Muscle layer of colon (tissue), 2 donors: ENCODE results near the gene RPS27L.

Experiments used
- H3K27ac ChIP-seq: one replicate; pipeline ENCODE4 v1.7.0; 2013; ENCODE audit warnings: low read depth, mild to moderate bottlenecking, low read length, moderate library complexity
- H3K27me3 ChIP-seq, 2 donors: one replicate each; pipeline ENCODE4 v1.7.0; 2013; ENCODE audit warnings: low read length in 2 of 2, mild to moderate bottlenecking in 2 of 2; ENCODE audit not compliant: insufficient read depth in 2 of 2, control insufficient read depth in 1 of 2
- H3K36me3 ChIP-seq: one replicate; pipeline ENCODE4 v1.7.0; 2013; ENCODE audit warnings: mild to moderate bottlenecking, low read length; ENCODE audit not compliant: insufficient read depth
- H3K4me1 ChIP-seq: one replicate; pipeline ENCODE4 v1.7.0; 2013; ENCODE audit warnings: mild to moderate bottlenecking, low read length; ENCODE audit not compliant: insufficient read depth
- H3K4me3 ChIP-seq, 2 donors: one replicate each; pipeline ENCODE4 v1.7.0; 2013; ENCODE audit warnings: low read length in 2 of 2, low read depth in 1 of 2, mild to moderate bottlenecking in 1 of 2, moderate library complexity in 1 of 2
- H3K9ac ChIP-seq: one replicate; pipeline ENCODE4 v1.7.0; 2013; ENCODE audit warnings: low read length
- H3K9me3 ChIP-seq: one replicate; pipeline ENCODE4 v1.7.0; 2013; ENCODE audit warnings: mild to moderate bottlenecking, low read length
- donor health status: abdominal sarcoma.
- donor health status: Adenocarcinoma of cecum.

The RPS27L gene

GRCh38 chr15:63157891-63158431 is 684 bp upstream of the RPS27L start:
- peaks cover 4% of the 10 kb centered on the region for H3K4me1 ChIP-seq
- peak overlapping the region; percentile 95 for H3K27ac ChIP-seq
- peak overlapping the region; percentile 88 for H3K9ac ChIP-seq
- H3K4me3 ChIP-seq, result peak overlapping the region; percentile 94 to 98
- H3K9me3 ChIP-seq, result no peaks in the 10 kb centered on the region
- H3K27me3 ChIP-seq, result no peaks in the 10 kb centered on the region
- peaks cover 9% of the 10 kb centered on the region for H3K36me3 ChIP-seq

GRCh38 chr15:63156755-63157117 is 541 bp downstream of the RPS27L start:
- peak overlapping the region; percentile 95 for H3K27ac ChIP-seq
- no peaks in the 10 kb centered on the region for H3K9me3 ChIP-seq
- H3K4me3 ChIP-seq, result peak overlapping the region; percentile 94 to 98
- H3K27me3 ChIP-seq, result no peaks in the 10 kb centered on the region
- peaks cover 17% of the 10 kb centered on the region for H3K36me3 ChIP-seq
- H3K4me1 ChIP-seq, result peaks cover 4% of the 10 kb centered on the region
- peak overlapping the region; percentile 88 for H3K9ac ChIP-seq

DNA sequence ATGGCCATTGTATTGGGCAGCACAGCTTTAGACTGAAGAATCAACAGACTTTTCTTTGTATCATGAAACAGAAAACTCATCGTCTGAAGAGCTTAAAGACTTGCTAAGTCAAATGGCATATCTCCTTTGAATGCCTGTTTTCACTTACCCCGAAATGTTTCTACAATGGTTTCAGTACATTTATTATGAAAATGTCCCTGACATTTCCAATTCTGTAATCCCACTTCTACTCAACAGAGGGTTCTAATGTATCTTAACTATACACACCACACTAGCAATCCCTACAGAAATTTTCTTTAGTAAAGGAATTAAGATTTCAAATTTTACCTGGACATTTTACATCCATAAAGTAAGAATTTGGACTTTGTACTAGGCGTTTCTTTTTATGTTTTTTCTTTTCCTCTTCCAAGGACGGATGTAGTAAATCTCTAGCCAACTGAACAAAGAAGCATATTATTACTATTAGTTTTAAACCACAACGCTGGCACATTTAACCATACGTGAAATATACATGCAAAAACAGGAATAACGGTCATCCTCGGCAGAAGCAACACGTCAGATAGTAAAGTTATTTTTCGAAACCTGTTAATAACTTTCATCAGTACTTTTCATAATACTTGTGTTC is 1.1 kb downstream of the RPS27L start:
- peak overlapping the region; percentile 95 for H3K27ac ChIP-seq
- H3K4me3 ChIP-seq, result peak overlapping the region; percentile 94 to 98
- H3K4me1 ChIP-seq, result peaks cover 4% of the 10 kb centered on the region
- H3K9ac ChIP-seq, result peak overlapping the region; percentile 88
- no peaks in the 10 kb centered on the region for H3K27me3 ChIP-seq
- peaks cover 20% of the 10 kb centered on the region for H3K36me3 ChIP-seq
- H3K9me3 ChIP-seq, result no peaks in the 10 kb centered on the region

DNA sequence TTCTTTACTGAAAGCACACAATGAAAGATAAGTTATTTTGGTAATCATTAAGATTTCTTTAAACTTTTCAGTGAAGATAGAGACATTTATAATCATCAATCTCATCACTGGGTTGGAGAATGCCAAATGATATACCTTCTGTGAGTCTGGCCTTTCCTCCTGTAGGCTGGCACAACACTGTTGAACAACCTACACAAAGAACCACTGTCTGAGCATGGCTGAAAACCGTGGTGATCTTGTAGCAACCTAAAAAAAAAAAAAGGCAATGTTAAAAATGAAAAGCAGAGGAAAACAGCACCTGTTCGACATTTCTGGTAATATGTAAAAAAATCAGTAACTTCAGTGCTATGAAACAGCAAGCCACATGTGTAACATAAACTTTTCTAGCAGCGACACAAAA is 1.8 kb downstream of the RPS27L start:
- H3K36me3 ChIP-seq, result peaks cover 20% of the 10 kb centered on the region
- H3K27ac ChIP-seq, result no peak overlapping the region
- no peaks in the 10 kb centered on the region for H3K9me3 ChIP-seq
- no peaks in the 10 kb centered on the region for H3K27me3 ChIP-seq
- no peak overlapping the region for H3K9ac ChIP-seq
- H3K4me3 ChIP-seq, result no peak overlapping the region
- H3K4me1 ChIP-seq, result peaks cover 4% of the 10 kb centered on the region

DNA sequence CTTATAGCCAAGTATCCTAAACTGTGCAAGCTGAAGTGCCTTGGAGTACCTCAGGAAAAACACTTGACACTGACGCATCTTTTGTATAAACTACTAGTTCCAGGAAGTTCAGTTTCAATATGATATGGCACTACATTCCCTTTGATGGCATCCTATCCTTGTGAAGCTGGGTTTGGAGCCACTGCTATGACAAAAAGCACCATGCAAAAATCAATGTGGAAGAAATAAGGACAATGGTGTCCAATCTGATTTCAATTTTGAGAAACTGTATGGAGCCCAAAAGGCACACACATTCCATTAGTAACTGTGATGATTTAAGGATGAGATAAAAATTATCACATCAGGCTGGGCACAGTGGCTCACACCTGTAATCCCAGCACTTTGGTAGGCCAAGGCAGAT is 5.6 kb downstream of the RPS27L start:
- H3K4me1 ChIP-seq, result peaks cover 4% of the 10 kb centered on the region
- H3K9me3 ChIP-seq, result no peaks in the 10 kb centered on the region
- no peaks in the 10 kb centered on the region for H3K27me3 ChIP-seq
- H3K4me3 ChIP-seq, result no peak overlapping the region
- H3K36me3 ChIP-seq, result peaks cover 20% of the 10 kb centered on the region
- H3K9ac ChIP-seq, result no peak overlapping the region
- H3K27ac ChIP-seq, result no peak overlapping the region

- Histone ChIP-seq H3K9ac (no peak overlapping the region), H3K36me3 (peaks cover 9% of the 10 kb centered on the region), H3K4me3 (no peak overlapping the region), H3K4me1 (no peaks in the 10 kb centered on the region), H3K27me3 (no peaks in the 10 kb centered on the region), H3K27ac (no peak overlapping the region), H3K9me3 (no peaks in the 10 kb centered on the region)
Measured at GRCh38 chr15:63146684-63147083, 10.6 kb downstream of the RPS27L start.

DNA sequence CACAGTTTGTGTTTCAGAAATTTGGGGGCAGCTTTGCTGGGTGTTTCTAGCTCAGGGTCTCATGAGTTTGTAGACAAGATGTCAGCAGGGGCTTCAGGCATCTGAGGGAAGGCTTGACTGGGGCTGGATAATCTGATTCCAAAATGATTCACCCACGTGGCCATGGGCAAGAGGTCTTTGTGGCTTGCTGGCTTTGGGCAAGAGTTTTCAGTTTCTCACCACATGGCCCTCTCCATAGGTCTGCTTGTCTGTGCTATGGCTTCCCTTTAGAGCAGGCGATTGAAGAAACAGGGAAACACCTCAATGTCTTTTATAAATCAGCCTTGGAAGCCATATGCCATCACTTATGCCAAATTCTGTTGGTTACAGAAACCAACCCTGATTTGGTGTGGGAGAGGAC is 11.9 kb downstream of the RPS27L start:
- H3K9ac ChIP-seq, result no peak overlapping the region
- H3K4me1 ChIP-seq, result no peaks in the 10 kb centered on the region
- no peaks in the 10 kb centered on the region for H3K27me3 ChIP-seq
- H3K9me3 ChIP-seq, result no peaks in the 10 kb centered on the region
- peaks cover 6% of the 10 kb centered on the region for H3K36me3 ChIP-seq
- no peak overlapping the region for H3K27ac ChIP-seq
- H3K4me3 ChIP-seq, result no peak overlapping the region

GRCh38 chr15:63140936-63141335 is 16.3 kb downstream of the RPS27L start:
- Histone ChIP-seq H3K36me3 (peaks cover 6% of the 10 kb centered on the region), H3K27ac (no peak overlapping the region), H3K9ac (no peak overlapping the region), H3K27me3 (no peaks in the 10 kb centered on the region), H3K4me1 (no peaks in the 10 kb centered on the region), H3K4me3 (no peak overlapping the region), H3K9me3 (no peaks in the 10 kb centered on the region)

DNA sequence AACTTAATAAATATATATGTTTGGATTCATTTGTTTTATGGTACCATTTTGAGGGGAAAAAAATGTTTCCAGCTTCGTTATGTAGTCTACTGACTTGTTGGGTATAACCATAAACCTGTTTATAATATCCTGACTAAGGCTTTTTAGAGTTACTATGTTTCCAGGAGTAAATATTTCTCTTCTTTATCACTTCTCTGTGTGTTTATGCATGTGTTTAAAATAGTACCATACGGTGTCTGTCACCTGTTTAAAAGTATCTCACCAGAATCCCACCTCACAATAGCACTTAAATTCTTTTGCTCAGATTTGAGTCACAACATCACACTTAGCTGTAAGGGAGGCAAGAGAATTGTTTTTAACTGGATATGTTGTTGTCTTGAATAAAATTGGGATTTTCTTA is 20.5 kb downstream of the RPS27L start:
- H3K27ac ChIP-seq, result no peak overlapping the region
- H3K9ac ChIP-seq, result no peak overlapping the region
- H3K4me3 ChIP-seq, result no peak overlapping the region
- H3K4me1 ChIP-seq, result no peaks in the 10 kb centered on the region
- no peaks in the 10 kb centered on the region for H3K9me3 ChIP-seq
- H3K27me3 ChIP-seq, result no peaks in the 10 kb centered on the region
- no peaks in the 10 kb centered on the region for H3K36me3 ChIP-seq

- no peaks in the 10 kb centered on the region for H3K27me3 ChIP-seq
- H3K9ac ChIP-seq, result no peak overlapping the region
- H3K4me3 ChIP-seq, result no peak overlapping the region
- H3K9me3 ChIP-seq, result no peaks in the 10 kb centered on the region
- no peak overlapping the region for H3K27ac ChIP-seq
- no peaks in the 10 kb centered on the region for H3K4me1 ChIP-seq
- no peaks in the 10 kb centered on the region for H3K36me3 ChIP-seq
Measured at GRCh38 chr15:63135804-63136203, 21.5 kb downstream of the RPS27L start.

DNA sequence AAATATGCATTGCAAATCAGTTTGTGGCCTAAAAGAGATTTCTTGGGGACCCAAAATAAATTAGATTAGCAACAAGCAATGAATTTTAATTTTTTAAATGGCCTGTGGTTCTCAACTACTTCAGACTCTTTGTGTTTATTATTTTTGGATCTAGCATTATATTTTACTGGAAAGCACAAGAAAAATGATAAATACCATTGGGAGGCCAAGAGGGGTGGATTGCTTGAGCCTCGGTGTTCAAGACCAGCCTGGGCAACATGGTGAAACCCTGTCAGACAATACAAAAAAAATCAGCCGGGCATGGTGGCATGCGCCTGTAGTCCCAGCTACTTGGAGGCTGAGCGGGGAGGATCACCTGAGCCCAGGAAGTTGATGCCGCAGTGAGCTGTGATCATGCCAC is 22.0 kb downstream of the RPS27L start:
- no peaks in the 10 kb centered on the region for H3K9me3 ChIP-seq
- no peak overlapping the region for H3K4me3 ChIP-seq
- H3K27me3 ChIP-seq, result no peaks in the 10 kb centered on the region
- H3K27ac ChIP-seq, result no peak overlapping the region
- H3K9ac ChIP-seq, result no peak overlapping the region
- no peaks in the 10 kb centered on the region for H3K36me3 ChIP-seq
- no peaks in the 10 kb centered on the region for H3K4me1 ChIP-seq

DNA sequence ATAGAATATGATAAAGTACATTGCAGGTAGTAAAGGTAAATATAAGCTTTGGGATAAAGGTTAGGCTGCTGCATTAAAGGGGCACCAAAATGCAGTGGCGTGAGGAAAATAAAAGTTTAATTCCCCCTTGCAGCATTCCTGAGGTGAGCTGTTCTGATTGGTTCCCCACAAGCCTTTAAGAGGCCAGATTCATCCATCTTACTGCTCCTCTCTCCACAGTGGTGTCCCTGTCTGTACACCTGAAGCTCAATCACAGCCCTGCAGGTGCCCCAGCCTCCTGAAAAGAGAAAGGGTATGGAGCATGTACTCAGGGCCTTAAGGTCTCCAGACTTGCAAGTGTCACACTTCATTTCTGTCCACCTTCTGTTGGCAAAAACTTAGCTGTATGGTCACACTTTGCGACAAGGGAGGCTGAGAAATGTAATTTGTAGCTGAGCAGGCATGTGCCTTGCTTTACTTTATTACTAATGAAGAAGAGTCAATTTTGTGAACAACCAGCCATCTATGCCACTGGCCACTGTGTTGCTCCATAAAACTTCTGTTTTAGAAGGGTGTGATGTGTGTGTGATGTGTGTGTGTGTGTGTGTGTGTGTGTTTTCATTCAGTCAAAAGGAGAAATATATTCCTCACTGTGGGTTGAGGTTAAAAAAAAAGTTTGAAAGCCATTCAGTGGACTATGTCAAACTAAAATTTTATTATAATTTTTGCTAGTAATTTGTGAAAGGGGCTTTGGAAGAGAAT is 22.9 kb downstream of the RPS27L start:
- Histone ChIP-seq H3K36me3 (peaks cover 5% of the 10 kb centered on the region), H3K27me3 (no peaks in the 10 kb centered on the region), H3K27ac (no peak overlapping the region), H3K4me3 (no peak overlapping the region), H3K9ac (no peak overlapping the region), H3K4me1 (no peaks in the 10 kb centered on the region), H3K9me3 (no peaks in the 10 kb centered on the region)
